BJ (cell line): Measurements from ENCODE around the gene FAM168B. TPM values are rescaled to one million over a fixed set of nuclear protein-coding genes. Genes with fewer than 3 reads are reported as not detected.

ENCODE experiments used
- CTCF ChIA-PET: fragments of 350-600 bp; formaldehyde crosslinking; extraction: SDS; loops from one replicate; lab custom pipeline; 2021; ENCODE audit warnings: antibody characterized with exemption, inconsistent platforms; lab: Yijun Ruan, JAX
- POLR2A ChIA-PET: fragments of 300-600 bp; sonication (Branson Sonifier 250); formaldehyde crosslinking; extraction: SDS; loops from one replicate; lab custom pipeline; 2021; ENCODE audit warnings: antibody characterized with exemption; lab: Charles Lee
- DNase-seq: peaks from one replicate; pipeline ENCODE4 v3.0.0-alpha.2; 2011; ENCODE audit warnings: low read depth
- H3K27me3 ChIP-seq: 2 replicates; pipeline ENCODE4 v1.6.0; 2011; ENCODE audit warnings: low read length; ENCODE audit not compliant: control insufficient read depth, insufficient read depth
- H3K36me3 ChIP-seq: 2 replicates; pipeline ENCODE4 v1.5.1; 2011; ENCODE audit warnings: low read length; ENCODE audit not compliant: control insufficient read depth, insufficient read depth
- H3K4me3 ChIP-seq: 2 replicates; pipeline ENCODE4 v1.5.1; 2011; ENCODE audit warnings: low read depth, mild to moderate bottlenecking, control low read depth, low read length
- polyA plus RNA-seq: library from polyadenylated mRNA; depleted of rRNA; stranded (reverse); fragments of >200 nt; gene quantifications from 2 replicates; pipeline ENCODE4 v1.2.3, GENCODE V29; 2011
- TF ChIP-seq, protein P1 (sequence below): IDR thresholded peaks from 2 replicates; pipeline ENCODE4 v1.5.1; 2011; ENCODE audit warnings: low read depth, mild to moderate bottlenecking, control low read depth, inconsistent platforms, low read length, moderate library complexity; ENCODE audit not compliant: insufficient read depth

Gene FAM168B
- polyA plus RNA-seq, 1 experiment, result 85.6 TPM

GRCh38 chr2:131047920-131048560 is 45.2 kb downstream of the FAM168B start:
- ChIA-PET POLR2A (no interaction called here), CTCF (no interaction called here)
- Histone ChIP-seq H3K36me3 (peaks cover 39% of the 10 kb centered on the region), H3K27me3 (no peaks in the 10 kb centered on the region), H3K4me3 (no peak overlapping the region)
- no peak for DNase-seq
- TF ChIP-seq, protein P1, sequence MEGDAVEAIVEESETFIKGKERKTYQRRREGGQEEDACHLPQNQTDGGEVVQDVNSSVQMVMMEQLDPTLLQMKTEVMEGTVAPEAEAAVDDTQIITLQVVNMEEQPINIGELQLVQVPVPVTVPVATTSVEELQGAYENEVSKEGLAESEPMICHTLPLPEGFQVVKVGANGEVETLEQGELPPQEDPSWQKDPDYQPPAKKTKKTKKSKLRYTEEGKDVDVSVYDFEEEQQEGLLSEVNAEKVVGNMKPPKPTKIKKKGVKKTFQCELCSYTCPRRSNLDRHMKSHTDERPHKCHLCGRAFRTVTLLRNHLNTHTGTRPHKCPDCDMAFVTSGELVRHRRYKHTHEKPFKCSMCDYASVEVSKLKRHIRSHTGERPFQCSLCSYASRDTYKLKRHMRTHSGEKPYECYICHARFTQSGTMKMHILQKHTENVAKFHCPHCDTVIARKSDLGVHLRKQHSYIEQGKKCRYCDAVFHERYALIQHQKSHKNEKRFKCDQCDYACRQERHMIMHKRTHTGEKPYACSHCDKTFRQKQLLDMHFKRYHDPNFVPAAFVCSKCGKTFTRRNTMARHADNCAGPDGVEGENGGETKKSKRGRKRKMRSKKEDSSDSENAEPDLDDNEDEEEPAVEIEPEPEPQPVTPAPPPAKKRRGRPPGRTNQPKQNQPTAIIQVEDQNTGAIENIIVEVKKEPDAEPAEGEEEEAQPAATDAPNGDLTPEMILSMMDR, result no peak

DNA sequence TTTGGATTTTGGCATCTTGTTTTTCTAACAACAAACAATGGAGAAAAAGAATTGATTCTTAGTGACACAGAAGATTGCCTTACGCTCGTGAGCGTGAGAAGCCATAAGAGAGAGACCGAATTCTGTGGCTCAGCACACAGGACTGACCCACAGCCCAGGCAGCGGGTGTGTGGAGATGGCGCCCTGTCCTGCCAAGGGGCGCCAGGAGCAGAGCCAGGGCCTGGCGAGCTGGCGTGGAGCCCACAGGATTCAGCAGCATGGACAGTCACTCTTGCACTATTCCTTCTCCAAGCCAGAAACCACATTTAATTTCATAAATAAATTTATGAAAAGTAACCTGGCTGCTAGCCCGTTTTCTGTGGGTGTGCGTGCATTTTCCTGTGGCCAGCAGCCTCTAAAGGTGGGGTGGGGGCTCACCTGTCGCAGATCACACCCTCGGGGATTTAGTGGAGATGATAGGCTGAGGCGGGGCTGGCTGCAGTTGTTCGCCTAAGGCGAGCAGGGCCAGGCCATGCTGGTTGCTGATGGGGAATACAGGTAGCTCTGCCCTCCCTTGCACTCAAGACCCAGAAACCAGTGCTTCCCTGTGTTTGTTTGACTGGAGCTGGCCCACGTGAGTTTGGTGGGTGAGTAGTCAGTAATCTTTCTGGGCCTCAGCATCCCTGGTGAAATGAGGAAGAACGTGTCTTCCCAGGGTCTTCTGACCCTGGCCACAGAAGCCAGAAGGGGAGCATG is 46.2 kb downstream of the FAM168B start:
- ChIA-PET POLR2A (no interaction called here), CTCF (no interaction called here)
- Histone ChIP-seq H3K27me3 (no peaks in the 10 kb centered on the region), H3K4me3 (no peak overlapping the region), H3K36me3 (peaks cover 31% of the 10 kb centered on the region)
- TF ChIP-seq, protein P1, result no peak
- DNase-seq, result no peak

- Histone ChIP-seq H3K27me3 (no peaks in the 10 kb centered on the region), H3K4me3 (no peak overlapping the region), H3K36me3 (peaks cover 34% of the 10 kb centered on the region)
- TF ChIP-seq, protein P1, result no peak
- POLR2A ChIA-PET, result no interaction called here
- CTCF ChIA-PET, result no interaction called here
- no peak for DNase-seq
These were observed 47.0 kb downstream of the FAM168B start for GRCh38 chr2:131046028-131046917.

- CTCF ChIA-PET, result no interaction called here
- Histone ChIP-seq H3K27me3 (no peaks in the 10 kb centered on the region), H3K4me3 (no peak overlapping the region), H3K36me3 (peaks cover 28% of the 10 kb centered on the region)
- POLR2A ChIA-PET, result no interaction called here
- DNase-seq, result no peak
- TF ChIP-seq, protein P1, result no peak
These were observed 47.8 kb downstream of the FAM168B start for GRCh38 chr2:131045286-131046027.
